ENCODE measurements around the gene SLC17A8.

Gene SLC17A8

GRCh38 chr12:100433701-100434100 is 76.8 kb downstream of the SLC17A8 start:
- ATAC-seq: no peak

GRCh38 chr12:100434177-100434576 is 77.3 kb downstream of the SLC17A8 start:
- no peak for ATAC-seq

- no peak for ATAC-seq
Measured at GRCh38 chr12:100435957-100436356, 79.1 kb downstream of the SLC17A8 start.

GRCh38 chr12:100437038-100437841 is 80.4 kb downstream of the SLC17A8 start:
- peak in 1 of 2 donors; percentile 33 for ATAC-seq

- no peak for ATAC-seq
Measured at GRCh38 chr12:100439797-100440196, 82.9 kb downstream of the SLC17A8 start.

- ATAC-seq: no peak
Measured at GRCh38 chr12:100442403-100442802, 85.5 kb downstream of the SLC17A8 start.

- no peak for ATAC-seq
Measured at GRCh38 chr12:100443434-100443833, 86.6 kb downstream of the SLC17A8 start.

- no peak for ATAC-seq
Measured at GRCh38 chr12:100445081-100445481, 88.2 kb downstream of the SLC17A8 start.

GRCh38 chr12:100447381-100447780 is 90.5 kb downstream of the SLC17A8 start:
- ATAC-seq: no peak

- no peak for ATAC-seq
Measured at GRCh38 chr12:100448656-100449055, 91.8 kb downstream of the SLC17A8 start.

- ATAC-seq: no peak
Measured at GRCh38 chr12:100450735-100451134, 93.9 kb downstream of the SLC17A8 start.

- no peak for ATAC-seq
Measured at GRCh38 chr12:100453951-100454350, 97.1 kb downstream of the SLC17A8 start.

- ATAC-seq: no peak
Measured at GRCh38 chr12:100455896-100456295, 99.0 kb downstream of the SLC17A8 start.

GRCh38 chr12:100458191-100458590 is 101.3 kb downstream of the SLC17A8 start:
- no peak for ATAC-seq

- ATAC-seq: no peak
Measured at GRCh38 chr12:100460702-100461101, 103.8 kb downstream of the SLC17A8 start.

GRCh38 chr12:100461330-100461973 is 104.6 kb downstream of the SLC17A8 start:
- no peak for ATAC-seq

- ATAC-seq: no peak
Measured at GRCh38 chr12:100463661-100464060, 106.8 kb downstream of the SLC17A8 start.

GRCh38 chr12:100464529-100464928 is 107.7 kb downstream of the SLC17A8 start:
- no peak for ATAC-seq

- no peak for ATAC-seq
Measured at GRCh38 chr12:100468126-100468525, 111.3 kb downstream of the SLC17A8 start.
